Melanocyte of skin (primary cell): Measurements from ENCODE around the gene C5orf58. TPM values are rescaled to one million over a fixed set of nuclear protein-coding genes. Genes with fewer than 3 reads are reported as not detected.

Experiments
- total RNA-seq, 2 donors: library from RNA; depleted of rRNA; stranded (reverse); fragments of >200 nt; gene quantifications; 2 replicates each; pipeline ENCODE4 v1.2.3, GENCODE V29; 2012

Gene C5orf58
- total RNA-seq, result not detected

GRCh38 chr5:170232786-170233185 is at the start of gene C5orf58:
Gene C5orf58 (plus strand): TSS chr5:170232985. CDS start chr5:170234977, 1,992 bp downstream.

Other genes with a start within 250 kb of the C5orf58 start
- gene FOXI1, start 127.1 kb upstream of the C5orf58 start, total RNA-seq, result not detected
- gene LCP2, start 64.8 kb downstream of the C5orf58 start, total RNA-seq, result 1 to 10 TPM in 1 of 2 donors, under 1 TPM in 1; 0.67 to 1.0 TPM
- not detected for gene KCNMB1, start 156.4 kb downstream of the C5orf58 start, total RNA-seq